ENCODE measurements around the gene SPO11.

Gene SPO11, protein sequence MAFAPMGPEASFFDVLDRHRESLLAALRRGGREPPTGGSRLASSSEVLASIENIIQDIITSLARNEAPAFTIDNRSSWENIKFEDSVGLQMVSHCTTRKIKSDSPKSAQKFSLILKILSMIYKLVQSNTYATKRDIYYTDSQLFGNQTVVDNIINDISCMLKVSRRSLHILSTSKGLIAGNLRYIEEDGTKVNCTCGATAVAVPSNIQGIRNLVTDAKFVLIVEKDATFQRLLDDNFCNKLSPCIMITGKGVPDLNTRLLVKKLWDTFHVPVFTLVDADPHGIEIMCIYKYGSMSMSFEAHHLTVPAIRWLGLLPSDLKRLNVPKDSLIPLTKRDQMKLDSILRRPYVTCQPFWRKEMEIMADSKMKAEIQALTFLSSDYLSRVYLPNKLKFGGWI

DNA sequence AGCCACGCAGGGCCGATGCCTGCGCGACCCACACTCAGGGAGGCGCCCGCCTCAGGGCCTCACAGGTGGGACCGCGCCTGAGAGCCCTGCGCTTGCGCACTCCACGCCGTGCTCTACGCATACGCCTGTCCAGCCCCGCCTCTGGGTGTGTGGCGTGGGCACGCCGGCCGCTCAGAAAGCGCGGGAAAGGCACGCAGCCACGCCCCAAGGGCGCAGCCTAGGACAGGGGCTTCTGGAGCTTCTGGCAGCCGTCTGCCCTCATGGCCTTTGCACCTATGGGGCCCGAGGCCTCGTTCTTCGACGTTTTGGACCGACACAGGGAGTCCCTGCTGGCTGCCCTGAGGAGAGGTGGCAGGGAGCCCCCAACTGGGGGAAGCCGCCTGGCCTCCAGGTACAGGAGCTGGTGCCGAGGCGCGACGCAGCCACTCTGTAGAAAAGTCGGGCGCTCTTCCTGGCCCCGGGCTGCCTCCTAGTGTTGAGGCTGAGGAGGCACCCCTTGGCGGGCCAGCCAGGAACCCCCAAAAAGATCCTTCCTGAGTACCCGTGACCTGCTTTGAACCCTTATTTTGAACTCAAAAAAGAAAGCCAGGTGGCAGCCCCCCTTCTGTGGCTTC is at the start of gene SPO11:
Gene SPO11, plus strand, starts transcription at position 196 of the 614 bp plus-strand sequence. Its CDS starts 65 bp downstream, at position 261.
- DNase-seq: no peak

DNA sequence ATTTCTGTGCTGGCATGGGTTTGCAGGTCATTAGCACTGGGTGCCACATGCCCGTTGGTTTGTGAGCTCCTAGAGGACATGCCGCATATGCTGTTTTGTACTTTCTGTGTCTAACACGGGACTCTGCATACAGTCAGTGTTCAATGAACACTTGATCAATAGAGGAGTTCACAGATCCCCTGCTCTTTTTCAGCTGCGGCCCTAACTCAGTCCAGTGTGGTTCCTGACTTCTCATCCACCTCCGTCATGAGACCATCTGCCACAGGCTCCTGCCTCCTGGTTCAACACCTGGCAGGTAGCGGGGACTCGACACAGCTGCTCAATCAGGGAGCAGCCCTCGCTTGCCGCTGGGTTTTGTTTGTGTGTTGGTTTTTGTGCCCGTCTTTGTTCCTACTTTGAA is 49.4 kb upstream of the SPO11 start:
- no peak for DNase-seq

DNA sequence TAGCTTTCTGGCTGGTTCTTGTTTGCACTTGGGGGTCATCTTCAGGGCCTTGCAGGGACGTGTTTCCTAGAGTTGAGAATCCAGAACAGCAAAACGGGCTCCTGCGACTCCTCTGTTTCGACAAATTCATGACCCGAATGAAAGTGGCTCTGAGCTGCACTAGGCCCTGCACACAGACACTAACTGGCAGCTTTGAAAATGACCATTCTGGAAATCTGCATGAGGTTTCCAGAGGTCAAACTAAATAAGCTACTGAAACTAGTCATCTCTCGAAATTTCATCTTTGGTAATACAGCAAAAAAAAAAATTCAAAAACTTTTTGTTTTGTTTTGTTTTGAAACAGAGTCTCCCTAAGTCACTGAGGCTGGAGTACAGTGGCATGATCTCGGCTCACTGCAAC is 47.7 kb upstream of the SPO11 start:
- DNase-seq: no peak

DNA sequence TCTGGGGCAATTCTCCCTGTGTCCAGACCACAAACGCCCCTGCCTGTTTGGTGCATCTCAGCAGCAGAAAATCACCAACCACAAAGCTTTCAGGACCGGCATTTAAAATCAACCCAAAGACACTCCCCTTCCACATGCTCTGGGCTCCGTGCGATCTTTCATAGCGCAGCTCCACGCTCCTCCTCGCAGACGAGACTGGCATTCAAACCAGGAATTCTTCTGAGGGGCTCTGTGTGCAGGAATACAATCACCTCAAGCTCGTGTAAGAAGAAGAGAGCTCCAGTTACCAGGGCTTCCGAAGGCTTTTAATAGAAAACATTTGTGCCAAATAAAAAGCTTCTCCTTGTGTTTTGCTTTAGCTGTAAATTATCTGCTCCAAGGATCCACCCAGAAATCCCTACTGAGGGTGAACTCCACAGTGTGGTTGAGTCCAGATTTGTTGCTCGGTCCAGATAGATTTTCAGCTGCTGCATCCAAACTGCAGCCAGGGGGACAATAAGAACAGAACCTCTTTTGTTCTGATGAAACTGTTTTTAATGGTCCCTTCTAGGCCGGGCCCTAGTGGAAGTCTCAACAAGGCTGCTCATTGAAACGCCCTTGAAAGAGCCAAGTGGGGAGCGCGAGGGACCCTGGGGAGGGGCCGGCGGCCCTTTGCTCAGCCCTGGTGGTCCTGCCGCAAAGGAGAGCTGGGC is 46.8 kb upstream of the SPO11 start:
- no peak for DNase-seq

DNA sequence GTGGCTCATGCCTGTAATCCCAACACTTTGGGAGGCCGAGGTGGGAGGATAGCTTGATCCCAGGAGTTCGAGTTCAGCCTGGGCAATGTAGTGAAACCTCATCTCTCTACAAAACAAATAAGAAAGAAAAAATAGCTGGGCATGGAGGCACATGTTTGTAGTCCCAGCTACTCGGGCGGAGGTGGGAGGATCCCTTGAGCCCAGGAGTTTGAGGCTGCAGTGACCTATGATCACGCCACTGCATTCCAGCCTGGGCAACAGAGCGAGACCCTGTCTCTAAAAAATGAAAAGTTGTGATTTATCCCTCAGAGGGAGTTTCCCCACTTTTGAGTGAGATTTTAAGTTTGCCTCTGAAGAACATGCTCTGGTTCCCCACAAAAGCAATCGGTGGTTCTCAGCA is 45.7 kb upstream of the SPO11 start:
- DNase-seq: no peak

DNA sequence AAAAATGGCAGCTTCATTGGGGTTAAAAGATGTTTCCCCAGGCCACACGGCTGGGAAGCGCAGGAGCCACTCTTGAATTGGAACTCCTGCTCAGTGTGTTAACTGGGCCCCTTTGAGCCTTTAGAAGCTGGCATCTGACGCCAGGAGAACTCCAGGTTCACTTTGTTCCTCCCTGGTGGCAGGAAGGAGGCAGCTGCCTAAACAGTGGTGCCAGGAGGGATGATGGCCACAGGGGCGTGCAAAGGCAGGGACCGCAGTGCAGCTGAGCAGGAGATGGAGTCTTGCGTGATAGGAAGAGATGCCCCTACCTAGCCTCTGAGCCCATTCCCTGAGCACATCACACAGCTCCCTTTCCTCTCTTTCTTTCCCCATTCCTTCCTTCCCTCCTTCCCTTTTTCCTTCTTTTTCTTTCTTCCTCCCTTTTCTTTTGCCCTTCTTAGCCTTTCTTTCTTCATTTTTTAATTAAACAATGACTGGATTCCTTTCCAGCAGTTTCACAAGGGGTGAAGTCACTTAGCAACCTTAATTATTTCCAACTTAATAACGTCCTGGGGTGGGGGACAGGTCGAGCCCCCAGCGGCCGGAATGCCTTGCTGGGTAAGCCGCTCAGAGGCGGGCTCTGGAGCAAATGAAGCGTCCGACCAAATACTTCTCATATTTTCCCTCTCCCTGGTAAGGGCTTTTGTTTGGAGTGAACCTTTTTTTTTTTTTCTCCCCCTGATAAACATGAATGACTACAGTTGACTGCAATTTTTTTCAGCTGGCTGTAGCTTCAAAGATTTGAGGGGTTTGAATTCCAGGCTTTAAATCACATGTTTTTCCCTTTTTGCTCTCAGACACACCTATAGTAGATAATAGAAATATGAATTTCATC is 42.4 kb upstream of the SPO11 start:
- no peak for DNase-seq

DNA sequence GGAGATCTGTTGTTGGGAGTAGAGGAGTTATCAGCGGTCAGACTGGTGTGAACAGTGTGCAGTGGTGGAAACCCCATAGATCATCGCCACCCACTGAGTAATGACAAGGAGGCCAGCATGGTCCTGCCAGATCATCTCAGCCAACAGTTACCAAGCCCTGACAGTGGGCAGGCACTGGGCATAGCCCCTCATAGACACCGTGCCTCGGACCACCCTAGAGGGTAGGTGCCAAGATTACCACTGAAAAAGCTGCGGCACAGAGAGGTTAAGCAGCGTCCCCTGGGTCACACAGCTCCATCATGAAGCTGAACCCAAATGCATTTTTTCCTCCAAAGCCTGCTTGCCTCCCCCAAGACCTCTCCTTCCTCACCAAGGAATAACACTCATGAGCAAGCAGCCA is 41.7 kb upstream of the SPO11 start:
- no peak for DNase-seq

DNA sequence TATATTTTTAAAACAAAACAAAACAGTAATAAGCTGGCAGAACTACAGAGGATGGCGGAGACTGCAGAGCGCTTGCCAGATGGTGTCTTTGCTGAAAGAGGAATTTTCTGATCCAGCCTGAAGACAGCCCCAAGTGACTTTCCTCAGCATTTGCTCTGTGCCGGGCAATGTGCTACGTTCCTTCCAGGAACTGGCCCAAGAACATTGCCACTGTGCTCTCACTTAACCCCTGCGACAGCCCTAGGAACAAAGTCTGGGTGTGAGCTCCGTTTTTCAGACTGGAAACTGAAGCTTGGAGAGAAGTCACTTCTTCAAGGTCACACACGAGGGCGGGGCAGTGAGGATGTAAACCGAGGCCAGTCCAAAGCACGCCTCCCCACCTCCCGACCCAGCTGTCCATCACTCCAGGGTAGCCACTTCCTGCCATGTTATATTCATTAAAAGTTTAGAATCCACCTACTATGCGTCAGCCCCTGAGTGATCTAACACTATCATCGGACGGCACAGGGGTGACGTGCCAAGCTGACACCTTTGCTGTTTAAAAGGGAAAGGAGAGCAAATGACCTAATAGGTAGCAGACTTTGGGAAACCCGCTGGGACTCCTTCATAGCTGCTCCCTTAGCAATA is 40.8 kb upstream of the SPO11 start:
- DNase-seq: no peak

DNA sequence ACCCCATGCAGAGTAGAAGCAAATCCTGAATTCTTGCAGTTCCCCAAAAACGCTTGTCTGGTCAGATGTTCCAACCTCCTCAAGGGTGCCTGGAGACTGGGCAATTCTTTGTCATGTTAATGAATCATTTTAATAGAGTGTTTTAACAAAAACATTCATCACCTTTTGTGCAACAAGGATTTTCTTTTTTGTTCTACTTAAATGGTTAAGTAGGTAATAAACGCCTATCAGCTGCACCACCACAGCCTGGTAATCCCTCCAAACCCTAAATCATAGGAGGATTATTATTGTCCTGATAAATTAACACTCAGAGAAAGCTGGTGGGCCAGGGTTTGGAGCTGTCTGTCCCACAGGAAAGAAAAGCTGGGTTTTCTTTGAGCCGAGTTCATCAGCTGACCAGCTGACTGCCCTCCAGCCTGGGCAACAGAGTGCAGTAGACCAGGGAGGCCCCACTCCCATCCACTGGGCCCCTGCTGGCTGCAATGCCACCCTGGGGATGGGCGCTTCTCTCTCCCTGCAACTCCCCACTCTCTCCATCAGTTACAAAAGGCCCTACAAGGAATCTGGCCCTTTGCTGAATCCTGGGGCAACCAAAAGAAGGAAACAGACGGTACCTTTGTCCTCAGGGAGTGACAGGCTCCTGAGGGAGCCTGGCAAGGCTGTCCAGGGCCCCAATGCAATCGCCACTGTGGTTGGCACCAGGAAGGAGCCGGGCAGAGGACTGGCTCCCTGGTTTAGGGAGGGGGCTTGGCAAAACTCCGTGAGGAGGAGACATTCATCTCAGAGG is 40.0 kb upstream of the SPO11 start:
- DNase-seq: no peak

DNA sequence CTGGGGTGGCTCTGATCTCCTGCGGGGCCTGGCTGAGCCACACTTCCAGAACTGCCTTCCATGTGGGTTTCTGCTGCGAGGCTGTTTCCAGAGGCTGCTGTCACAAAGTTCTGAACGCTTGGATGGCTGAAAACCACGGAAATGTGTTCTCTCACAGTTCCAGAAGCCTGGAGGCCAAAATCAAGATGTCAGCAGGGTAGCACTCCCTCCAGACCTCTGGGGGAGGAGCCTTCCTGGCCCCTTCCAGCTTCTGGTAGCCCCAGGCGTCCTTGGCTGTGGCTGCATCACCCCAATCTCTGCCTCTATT is 39.5 kb upstream of the SPO11 start:
- DNase-seq: no peak

DNA sequence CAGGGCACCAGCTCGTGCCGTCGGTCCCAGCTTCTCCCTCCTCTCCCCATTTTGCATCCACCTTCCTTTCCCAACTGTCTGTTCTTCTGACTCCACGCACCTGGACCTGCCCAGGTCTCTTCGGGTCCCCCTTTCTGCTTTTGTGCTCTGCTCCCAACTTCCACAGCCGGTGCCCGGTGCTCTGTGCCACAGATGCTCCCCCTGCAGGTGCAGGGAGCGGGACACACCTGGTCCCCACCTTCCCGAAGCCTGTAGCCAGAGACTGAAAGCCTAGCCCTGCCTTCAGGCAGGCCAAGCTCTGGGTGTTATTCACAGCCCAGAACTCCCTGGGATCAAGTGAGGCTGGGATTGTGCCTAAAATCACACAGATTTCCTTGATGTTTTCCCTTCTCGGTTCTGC is 38.6 kb upstream of the SPO11 start:
- DNase-seq: no peak

DNA sequence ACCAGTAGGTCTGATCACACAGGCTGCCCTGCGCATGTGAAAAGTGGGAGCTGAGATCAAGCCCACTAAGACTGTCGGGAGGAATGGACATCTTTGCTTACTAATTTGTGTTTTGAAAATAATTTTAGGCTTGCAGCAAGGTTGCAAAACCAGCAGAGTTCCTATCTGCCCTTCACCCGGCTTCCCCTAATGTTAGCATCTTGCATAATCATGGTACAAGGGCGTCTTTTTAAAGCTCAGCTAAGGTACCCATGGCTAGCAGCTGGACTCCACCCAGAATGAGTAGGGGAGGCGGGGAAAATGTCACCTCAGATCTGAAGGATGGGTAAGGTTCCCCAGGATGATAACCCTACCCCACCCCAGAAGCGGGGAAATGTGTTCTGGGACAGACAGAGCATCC is 37.9 kb upstream of the SPO11 start:
- no peak for DNase-seq

DNA sequence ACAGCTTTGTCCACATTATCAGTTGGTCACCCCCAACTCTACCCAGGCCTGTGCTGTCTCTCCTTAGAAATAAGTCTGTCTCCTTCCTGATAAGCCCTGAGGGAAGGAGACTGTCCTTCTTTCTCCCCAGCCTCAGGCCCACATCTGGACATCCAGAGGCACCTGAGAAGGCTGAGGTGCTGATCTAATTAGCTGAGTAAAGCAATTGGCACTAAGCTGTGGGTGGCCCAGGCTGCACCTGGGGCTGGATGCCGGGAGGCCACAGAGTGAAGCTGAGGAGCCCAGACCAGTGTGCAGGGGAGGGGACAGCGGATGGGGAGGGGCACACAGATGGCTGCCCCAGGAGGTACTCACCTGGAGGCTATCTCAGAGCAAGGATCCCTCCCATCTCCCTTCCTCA is 37.0 kb upstream of the SPO11 start:
- DNase-seq: no peak

DNA sequence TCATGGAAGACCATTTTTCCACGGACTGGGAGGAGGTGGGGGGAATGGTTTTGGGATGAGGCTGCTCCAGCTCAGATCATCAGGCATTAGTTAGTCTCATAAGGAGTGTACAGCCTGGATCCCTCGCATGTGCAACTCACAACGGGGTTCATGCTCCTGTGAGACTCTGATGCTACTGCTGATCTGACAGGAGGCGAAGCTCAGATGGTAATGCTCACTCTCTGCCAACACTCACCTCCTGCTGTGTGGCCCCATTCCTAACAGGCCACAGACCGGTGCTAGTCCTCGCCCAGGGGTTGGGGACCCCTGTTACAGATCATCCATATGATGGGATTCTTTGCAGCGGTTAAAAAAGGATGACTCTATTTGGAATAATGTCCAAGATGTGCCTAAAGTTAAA is 35.6 kb upstream of the SPO11 start:
- DNase-seq: no peak

DNA sequence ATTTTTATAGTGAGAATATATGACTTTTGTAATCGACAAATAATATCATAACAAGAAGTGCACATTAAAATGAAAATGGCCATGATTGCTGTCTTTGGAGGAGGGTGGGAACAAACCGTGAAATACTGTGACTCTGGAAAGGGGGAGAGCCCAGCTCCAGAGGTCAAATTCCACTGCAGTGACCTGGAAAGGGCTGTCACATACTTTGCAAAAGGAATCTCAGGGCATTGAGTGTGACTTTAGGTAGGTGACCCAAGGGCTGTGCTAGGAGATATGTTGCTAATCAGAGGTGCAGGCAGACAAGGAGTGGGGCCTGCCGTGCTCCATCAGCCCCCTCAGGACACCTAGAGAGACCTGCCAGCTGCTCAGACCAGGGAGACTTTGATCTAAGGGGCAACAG is 35.1 kb upstream of the SPO11 start:
- no peak for DNase-seq

DNA sequence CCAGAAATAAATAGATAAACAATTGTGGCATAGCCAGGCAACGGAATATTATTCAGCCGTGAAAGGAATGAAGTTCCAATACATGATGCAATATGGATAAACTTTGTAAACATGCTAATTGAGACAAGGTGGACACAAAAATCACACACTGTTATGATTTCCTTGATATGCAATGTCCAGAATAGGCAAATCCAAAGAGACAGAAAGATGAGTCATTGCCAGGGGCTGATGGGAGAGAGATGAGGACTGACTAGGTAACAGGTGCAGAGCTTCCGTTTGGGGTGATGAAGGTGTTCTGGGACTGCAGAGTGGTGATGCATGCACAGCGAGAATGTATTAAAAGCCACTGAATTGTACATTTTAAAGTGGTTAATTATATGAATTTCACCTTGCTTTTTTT is 31.1 kb upstream of the SPO11 start:
- no peak for DNase-seq

DNA sequence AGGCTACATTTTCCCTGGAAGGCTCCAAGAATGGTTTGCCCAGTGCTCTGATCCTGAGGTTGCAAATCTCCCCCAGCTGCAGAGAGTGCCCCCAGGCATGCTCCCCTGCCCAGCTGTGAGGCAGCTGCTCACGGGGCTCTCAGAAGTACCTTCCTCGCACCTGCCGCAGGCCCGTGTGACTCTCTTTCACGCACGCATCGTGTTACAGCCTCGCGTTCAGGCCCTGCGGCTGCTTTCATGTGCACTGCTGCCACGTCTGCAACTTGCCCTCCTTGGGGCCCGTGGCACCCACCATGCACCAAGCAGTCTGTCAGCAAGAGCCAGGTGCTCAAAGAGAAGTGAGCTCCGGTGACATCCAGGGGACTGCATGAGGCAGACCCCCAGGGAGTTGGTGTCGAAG is 28.6 kb upstream of the SPO11 start:
- no peak for DNase-seq

DNA sequence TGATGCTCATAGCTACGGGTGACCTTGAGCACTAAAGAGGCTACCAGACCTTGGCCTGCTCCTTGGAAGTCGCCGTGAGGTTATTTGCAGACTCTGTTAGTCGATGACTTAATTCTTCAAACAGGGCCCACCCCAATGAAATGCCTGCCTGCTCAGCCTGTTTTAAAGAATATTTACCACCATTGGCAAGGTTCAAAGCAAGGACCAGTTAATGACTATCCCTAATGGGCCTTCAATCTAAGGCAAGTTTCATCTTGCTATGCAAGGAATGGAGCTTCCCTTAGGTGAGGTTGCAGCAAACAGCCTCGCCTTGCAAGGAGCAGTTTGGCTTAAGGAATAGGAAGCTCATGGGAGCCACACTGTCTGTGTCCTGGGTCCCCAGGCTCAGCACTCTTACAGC is 22.9 kb upstream of the SPO11 start:
- DNase-seq: no peak

DNA sequence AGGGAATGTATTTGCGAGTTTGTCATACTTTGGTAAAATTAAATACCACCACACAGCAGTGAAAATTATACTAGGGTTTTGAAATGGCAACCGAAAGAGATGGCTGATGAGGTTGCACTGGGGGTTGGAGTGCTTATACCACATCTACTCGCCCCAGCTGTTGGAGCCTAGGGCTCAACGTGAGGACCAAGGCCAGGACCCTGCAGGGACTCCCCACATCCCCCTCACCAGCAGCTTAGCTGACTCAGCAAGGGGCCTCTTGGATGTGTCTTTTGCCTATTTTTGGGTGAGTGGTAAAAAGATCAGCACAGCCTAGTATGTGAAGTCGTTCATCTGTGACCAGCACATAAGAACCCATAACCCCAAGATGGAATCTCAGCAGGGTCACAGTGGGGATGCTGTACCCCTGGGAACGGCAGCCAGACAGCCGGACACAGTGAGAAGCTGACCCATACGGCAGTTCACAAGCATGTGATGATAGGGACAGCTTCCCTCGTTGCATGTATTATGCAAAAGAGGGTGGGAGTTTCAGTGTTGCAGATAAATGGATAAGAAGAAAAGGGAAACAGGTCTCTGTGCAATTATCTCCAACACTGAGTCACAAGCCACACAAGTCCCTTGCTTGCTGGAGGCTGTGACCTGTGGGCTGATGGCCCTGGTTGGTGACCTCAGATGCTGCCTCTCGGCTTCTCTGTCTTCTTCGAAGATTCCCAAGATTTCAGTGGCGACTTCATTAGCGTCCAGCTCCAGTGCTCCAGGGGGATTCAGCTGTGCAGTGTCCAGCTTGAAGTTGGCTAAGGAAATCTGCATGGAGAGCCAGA is 20.9 kb upstream of the SPO11 start:
- no peak for DNase-seq

DNA sequence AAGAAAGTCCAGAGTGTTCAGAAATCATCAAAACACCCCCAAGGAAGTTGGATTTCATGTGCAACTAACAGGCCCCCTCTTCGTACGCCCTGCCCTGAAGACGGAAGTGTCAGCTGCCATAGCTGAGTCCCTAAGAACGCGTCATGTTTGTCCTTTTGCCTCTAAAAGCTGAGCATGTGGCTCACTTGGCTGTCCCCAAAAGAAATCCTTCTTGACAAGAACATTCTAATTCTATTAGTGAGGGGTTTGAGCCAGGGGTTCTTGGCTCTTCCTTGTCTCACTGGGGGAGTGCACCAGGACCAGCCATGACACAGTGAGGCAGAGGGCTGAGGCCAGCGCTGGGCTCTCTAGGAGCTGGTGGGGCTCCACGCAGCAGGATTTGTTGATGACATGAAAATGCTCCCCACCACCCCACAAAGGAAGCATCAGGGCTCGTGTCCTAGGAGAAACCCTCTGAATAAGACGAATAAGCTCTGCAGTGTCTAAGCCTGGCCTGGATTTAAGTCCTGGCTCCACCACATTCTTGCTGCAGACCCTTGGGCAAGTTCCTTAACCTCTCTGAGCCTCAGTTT is 20.0 kb upstream of the SPO11 start:
- no peak for DNase-seq

Measured in stimulated activated CD4-positive, alpha-beta T cell treated with anti-CD3 and anti-CD28 coated beads, Interleukin-4, amount 100 ng/mL, for 24 hours (primary cell).